Kidney epithelial cell (primary cell): ENCODE measurements around the gene CCNG2. TPM values are rescaled to one million over a fixed set of nuclear protein-coding genes. Genes with fewer than 3 reads are reported as not detected.

ENCODE experiments used
- DNase-seq: peaks from one replicate; pipeline ENCODE4 v3.0.0-alpha.2; 2010; ENCODE audit warnings: low read depth
- H3K27me3 ChIP-seq: 2 replicates; pipeline ENCODE4 v1.6.0; 2011; ENCODE audit warnings: low read length; ENCODE audit not compliant: control insufficient read depth, insufficient read depth
- H3K36me3 ChIP-seq: 2 replicates; pipeline ENCODE4 v1.5.1; 2011; ENCODE audit warnings: low read length; ENCODE audit not compliant: control insufficient read depth, insufficient read depth
- H3K4me3 ChIP-seq: 2 replicates; pipeline ENCODE4 v1.5.1; 2011; ENCODE audit warnings: low read depth, mild to moderate bottlenecking, control low read depth, low read length
- total RNA-seq: library from RNA; depleted of rRNA; stranded (reverse); fragments of >200 nt; gene quantifications from 2 replicates; pipeline ENCODE4 v1.2.3, GENCODE V29; 2015
- TF ChIP-seq, protein P1 (sequence below): IDR thresholded peaks from 2 replicates; pipeline ENCODE4 v1.5.1; 2011; ENCODE audit warnings: mild to moderate bottlenecking, moderate library complexity, low read length, control low read depth, inconsistent platforms; ENCODE audit not compliant: insufficient read depth, poor library complexity, severe bottlenecking

The CCNG2 gene
- total RNA-seq, 1 donor from 2014 or later: 27.1 TPM

DNA sequence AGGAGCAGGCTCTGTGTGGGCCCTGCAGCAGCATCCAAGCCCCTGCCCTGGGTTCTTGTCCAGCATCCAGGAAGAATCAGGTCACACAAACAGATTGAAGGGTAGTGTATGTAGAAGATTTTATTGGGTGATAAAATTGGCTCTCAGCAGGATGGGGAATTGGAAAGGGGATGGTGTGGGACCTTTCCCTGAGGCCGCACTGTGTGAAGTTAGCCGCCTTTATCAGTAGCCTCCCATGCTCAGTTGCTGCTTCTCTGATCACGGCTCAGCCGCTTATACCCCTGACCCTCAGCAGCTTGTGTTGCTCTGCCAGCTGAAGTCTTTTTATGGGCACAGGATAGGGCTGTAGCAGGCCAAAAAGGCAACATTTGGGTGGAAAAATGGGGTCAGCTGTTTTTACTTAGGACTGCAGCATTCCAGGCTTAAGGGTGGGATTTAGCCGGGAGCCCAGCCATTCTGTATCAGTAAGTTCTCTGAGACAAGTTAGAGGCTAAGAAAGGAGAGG is 35.2 kb upstream of the CCNG2 start:
- no peak overlapping the region for H3K4me3 ChIP-seq
- no peaks in the 10 kb centered on the region for H3K27me3 ChIP-seq
- TF ChIP-seq, protein P1, sequence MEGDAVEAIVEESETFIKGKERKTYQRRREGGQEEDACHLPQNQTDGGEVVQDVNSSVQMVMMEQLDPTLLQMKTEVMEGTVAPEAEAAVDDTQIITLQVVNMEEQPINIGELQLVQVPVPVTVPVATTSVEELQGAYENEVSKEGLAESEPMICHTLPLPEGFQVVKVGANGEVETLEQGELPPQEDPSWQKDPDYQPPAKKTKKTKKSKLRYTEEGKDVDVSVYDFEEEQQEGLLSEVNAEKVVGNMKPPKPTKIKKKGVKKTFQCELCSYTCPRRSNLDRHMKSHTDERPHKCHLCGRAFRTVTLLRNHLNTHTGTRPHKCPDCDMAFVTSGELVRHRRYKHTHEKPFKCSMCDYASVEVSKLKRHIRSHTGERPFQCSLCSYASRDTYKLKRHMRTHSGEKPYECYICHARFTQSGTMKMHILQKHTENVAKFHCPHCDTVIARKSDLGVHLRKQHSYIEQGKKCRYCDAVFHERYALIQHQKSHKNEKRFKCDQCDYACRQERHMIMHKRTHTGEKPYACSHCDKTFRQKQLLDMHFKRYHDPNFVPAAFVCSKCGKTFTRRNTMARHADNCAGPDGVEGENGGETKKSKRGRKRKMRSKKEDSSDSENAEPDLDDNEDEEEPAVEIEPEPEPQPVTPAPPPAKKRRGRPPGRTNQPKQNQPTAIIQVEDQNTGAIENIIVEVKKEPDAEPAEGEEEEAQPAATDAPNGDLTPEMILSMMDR: no peak
- H3K36me3 ChIP-seq: no peaks in the 10 kb centered on the region
- no peak for DNase-seq

DNA sequence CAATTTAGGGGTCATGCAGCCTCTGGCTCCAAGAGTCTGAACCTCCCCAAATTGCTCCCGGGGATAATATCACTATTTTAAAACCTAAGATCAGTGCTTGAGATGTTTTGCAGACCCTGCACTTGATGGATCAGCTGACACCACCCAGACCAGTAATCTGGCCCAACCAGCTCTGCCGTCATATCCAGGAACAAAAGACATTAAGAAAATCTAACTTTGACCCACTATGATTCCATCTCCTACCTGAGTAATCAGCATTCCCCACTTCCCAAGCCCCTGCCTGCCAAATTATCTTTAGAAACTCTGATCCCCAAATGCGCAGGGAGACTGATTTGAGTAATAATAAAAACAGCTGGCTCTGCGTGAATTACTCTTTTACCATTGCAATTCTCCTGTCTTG is 34.4 kb upstream of the CCNG2 start:
- TF ChIP-seq, protein P1: no peak
- DNase-seq: no peak
- H3K27me3 ChIP-seq: no peaks in the 10 kb centered on the region
- H3K36me3 ChIP-seq: no peaks in the 10 kb centered on the region
- H3K4me3 ChIP-seq: no peak overlapping the region

GRCh38 chr4:77123411-77123810 is 33.6 kb upstream of the CCNG2 start:
- no peak for DNase-seq
- H3K36me3 ChIP-seq: no peaks in the 10 kb centered on the region
- TF ChIP-seq, protein P1: no peak
- H3K4me3 ChIP-seq: no peak overlapping the region
- H3K27me3 ChIP-seq: no peaks in the 10 kb centered on the region

DNA sequence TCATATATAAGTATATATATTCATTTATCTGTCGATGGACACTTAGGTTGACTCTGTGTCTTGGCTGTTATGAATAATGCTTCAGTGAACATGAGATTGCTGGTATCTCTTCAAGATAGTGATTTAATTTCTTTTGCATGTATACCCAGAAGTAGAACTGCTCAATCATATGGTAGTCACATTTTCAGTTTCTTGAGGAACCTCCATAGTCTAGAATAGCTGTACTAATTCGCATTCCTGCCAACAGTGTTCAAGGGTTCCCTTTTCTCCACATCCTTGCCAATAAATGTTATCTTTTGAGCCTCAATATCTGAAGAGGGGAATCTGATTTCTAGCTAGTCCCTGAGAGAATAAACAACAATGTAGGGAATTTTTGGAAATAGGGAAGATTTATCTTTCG is 32.4 kb upstream of the CCNG2 start:
- TF ChIP-seq, protein P1: no peak
- H3K27me3 ChIP-seq: no peaks in the 10 kb centered on the region
- H3K36me3 ChIP-seq: no peaks in the 10 kb centered on the region

DNA sequence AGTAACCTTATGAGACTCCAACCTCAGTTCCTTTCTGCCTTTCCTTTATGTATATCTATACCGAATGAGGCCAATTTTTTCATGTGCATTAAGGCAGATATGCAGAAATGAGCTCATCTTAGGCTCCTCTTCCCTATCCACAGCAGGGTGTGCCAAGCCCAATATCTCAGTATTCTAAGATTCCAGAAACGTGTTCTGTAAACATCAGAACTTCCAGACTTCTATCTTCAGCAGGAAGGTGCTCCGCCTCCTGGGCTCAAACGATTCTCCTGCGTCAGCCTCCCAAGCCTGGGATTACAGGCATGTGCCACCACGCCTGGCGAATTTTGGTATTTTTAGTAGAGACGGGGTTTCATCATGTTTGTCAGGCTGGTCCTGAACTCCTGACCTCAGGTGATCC is 31.0 kb upstream of the CCNG2 start:
- Histone ChIP-seq H3K4me3 (no peak overlapping the region), H3K36me3 (no peaks in the 10 kb centered on the region), H3K27me3 (no peaks in the 10 kb centered on the region)
- TF ChIP-seq, protein P1: no peak
- DNase-seq: no peak

More for the DNA sequence above, 32.4 kb upstream of the CCNG2 start:
- no peak for DNase-seq
- no peak overlapping the region for H3K4me3 ChIP-seq

DNA sequence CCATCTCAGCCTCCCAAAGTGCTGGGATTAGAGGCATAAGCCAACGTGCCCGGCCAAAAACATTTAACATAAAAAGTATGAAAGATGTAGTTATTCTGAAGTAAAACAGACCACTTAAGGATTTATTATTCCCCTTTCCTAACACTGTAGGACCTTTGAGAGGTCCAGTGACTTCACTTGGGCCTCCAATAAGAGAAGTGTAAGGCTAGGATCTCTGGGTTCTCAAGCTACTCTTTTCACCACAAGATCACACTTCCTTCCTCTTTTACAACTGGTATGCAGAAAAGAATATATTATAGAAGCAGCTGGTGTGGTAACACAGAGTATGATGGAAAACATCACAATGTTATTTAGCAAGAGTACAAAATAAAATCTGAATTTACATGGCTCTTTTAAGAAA is 30.2 kb upstream of the CCNG2 start:
- no peaks in the 10 kb centered on the region for H3K27me3 ChIP-seq
- TF ChIP-seq, protein P1: no peak
- H3K36me3 ChIP-seq: no peaks in the 10 kb centered on the region
- no peak overlapping the region for H3K4me3 ChIP-seq
- no peak for DNase-seq
